GM18508 (cell line): ENCODE data around the gene GUCY1B1.

Source experiments
- ATAC-seq: cut with Tn5 transposase; IDR thresholded peaks from one replicate; pipeline ENCODE4 v1.9.1; 2021; ENCODE audit warnings: moderate number of reproducible peaks; ENCODE audit not compliant: insufficient read depth, unreplicated experiment

The GUCY1B1 gene

DNA sequence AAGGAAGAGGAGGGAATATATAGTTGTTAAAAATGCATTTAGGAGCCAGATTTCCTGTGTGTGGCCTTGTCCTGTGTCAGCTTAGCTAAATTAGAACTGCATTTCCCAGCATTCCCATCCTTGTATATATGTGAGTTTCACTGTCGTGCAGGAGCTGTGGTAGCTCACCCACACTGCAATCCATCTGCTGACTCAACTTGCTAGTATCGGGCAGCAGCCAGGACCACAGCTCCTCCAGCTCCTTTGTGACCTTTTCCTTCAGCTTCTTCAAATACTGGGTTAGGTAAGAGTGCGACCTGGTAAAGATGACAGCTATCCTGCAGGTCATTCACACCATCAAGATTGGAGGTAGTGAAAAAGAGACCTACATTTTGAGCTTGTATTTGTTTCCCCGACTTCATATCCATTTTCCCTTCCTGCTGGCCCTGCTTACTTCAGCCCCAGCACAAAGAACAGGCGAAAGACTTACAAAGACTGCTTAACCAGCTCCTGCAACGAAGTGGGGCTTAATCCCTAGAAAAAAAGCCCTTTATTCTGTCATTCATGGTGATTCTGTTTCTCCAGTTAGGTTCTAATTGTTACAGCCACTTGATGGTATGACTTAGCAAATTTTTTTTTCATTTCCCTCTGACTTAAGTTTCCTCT is 95.9 kb downstream of the GUCY1B1 start:
- ATAC-seq, result no peak

DNA sequence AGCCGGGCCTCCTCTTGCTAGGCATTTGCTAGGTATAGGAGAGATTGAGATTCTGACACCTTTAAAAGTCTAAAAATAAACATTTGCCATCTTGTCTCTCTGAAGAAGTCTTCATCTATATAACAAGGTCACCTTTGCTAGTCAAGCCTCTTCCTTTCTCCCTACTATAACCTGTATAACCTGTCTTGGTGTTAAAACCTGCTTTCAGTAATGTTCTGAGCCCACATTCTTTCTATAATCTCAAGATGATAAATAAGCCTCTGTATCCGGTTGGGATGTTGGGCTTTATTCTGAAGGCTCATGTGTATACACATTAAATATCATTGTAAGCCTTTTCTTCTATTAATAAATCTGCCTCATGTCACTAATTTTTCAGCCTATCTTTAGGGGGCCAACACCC is 97.1 kb downstream of the GUCY1B1 start:
- no peak for ATAC-seq
